Effector memory CD8-positive, alpha-beta T cell (primary cell): ENCODE data around the gene SLC16A3.

Experiments
- ATAC-seq: fragments of 150-1000 bp; cut with Tn5 transposase; replicated peaks from 2 replicates; pipeline ENCODE4 v1.10.0; 2021; ENCODE audit warnings: mild to moderate bottlenecking, moderate library complexity
- DNase-seq, 3 experiments: peaks; one replicate each; pipeline ENCODE4 v3.0.0; 2021
- H3K27ac Mint-ChIP-seq, 2 donors: one replicate each; pipeline ENCODE4 v1.8.0; 2022; ENCODE audit warnings: mild to moderate bottlenecking in 2 of 2, mixed read lengths in 2 of 2, moderate library complexity in 2 of 2
- H3K27me3 Mint-ChIP-seq, 2 donors: one replicate each; pipeline ENCODE4 v1.8.0; 2022; ENCODE audit warnings: mixed read lengths in 2 of 2
- H3K36me3 Mint-ChIP-seq: one replicate; pipeline ENCODE4 v1.8.0; 2022; ENCODE audit warnings: mild to moderate bottlenecking, moderate library complexity, mixed read lengths; ENCODE audit not compliant: insufficient read depth
- H3K4me1 Mint-ChIP-seq, 2 donors: one replicate each; pipeline ENCODE4 v1.8.0; 2022; ENCODE audit warnings: low read depth in 2 of 2, mixed read lengths in 2 of 2
- H3K4me3 Mint-ChIP-seq, 2 donors: one replicate each; pipeline ENCODE4 v1.8.0; 2022; ENCODE audit warnings: mild to moderate bottlenecking in 2 of 2, mixed read lengths in 2 of 2, moderate library complexity in 2 of 2
- H3K9me3 Mint-ChIP-seq, 2 donors: one replicate each; pipeline ENCODE4 v1.8.0; 2022; ENCODE audit warnings: mixed read lengths in 2 of 2

Gene SLC16A3

DNA sequence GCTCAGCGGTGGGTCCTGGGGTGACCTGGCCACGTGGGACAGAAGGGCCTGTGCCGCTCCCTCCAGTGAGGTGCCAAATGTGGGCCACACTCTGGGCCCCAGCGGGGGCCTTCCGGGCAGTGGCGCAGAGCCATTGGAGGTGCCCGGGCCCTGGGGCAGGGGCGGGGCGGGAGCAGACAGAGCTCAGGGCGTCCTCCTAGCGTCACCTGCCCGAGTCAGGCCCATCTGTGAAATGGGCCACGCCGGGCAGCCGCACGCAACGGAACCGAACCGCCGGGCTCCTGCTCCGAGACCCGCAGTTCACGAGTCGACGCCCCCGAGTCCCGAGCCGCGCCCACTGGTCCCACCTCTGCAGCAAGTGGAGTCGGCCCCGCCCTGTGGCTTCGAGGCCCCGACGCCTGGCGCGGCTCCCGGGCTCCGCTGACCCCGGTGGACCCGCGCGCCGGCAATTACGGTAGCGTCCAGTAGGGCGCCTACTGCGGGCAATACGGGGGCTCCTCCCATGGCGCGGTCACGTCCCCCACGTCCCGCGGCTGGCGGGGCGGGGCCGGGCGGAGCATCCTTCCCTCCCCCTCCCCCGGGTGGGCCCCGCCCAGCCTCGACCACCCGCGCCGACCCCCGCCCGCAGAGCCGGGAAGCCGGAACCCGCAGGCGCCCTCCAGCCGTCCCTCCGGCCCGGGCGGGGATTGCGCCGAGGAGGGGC, 1.9 kb downstream of the SLC16A3 start:
- peak overlapping the region; percentile 75 to 77 for H3K4me3 Mint-ChIP-seq
- no peaks in the 10 kb centered on the region for H3K27me3 Mint-ChIP-seq
- DNase-seq (peak; percentile 61 to 72 (median 67)), ATAC-seq (peak; percentile 43)
- peaks cover 55% of the 10 kb centered on the region for H3K36me3 Mint-ChIP-seq
- H3K27ac Mint-ChIP-seq: no peak overlapping the region
- H3K9me3 Mint-ChIP-seq: no peaks in the 10 kb centered on the region
- peaks cover 10 to 16% of the 10 kb centered on the region in 2 donors for H3K4me1 Mint-ChIP-seq

DNA sequence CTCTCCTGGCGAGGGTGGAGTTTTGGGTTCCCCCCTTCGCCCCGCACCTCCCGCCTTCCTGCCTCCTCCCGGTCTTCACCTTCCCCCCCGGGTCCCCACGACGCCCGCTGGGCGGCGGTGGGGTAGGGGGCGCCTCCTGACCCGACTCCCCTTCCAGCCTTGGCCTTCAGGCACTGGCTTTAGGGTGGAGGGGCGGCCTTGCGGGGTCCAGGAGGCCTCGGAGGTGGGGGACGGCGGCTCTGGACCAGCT, 2.4 kb downstream of the SLC16A3 start:
- peak overlapping the region in 1 of 2 donors; percentile 10 for H3K4me3 Mint-ChIP-seq
- no peak overlapping the region for H3K27ac Mint-ChIP-seq
- H3K9me3 Mint-ChIP-seq: no peaks in the 10 kb centered on the region
- H3K27me3 Mint-ChIP-seq: no peaks in the 10 kb centered on the region
- ATAC-seq: peak; percentile 20
- DNase-seq: peak in 1 of 3 experiments; percentile 40
- H3K4me1 Mint-ChIP-seq: peaks cover 10 to 20% of the 10 kb centered on the region in 2 donors
- peaks cover 60% of the 10 kb centered on the region for H3K36me3 Mint-ChIP-seq

DNA sequence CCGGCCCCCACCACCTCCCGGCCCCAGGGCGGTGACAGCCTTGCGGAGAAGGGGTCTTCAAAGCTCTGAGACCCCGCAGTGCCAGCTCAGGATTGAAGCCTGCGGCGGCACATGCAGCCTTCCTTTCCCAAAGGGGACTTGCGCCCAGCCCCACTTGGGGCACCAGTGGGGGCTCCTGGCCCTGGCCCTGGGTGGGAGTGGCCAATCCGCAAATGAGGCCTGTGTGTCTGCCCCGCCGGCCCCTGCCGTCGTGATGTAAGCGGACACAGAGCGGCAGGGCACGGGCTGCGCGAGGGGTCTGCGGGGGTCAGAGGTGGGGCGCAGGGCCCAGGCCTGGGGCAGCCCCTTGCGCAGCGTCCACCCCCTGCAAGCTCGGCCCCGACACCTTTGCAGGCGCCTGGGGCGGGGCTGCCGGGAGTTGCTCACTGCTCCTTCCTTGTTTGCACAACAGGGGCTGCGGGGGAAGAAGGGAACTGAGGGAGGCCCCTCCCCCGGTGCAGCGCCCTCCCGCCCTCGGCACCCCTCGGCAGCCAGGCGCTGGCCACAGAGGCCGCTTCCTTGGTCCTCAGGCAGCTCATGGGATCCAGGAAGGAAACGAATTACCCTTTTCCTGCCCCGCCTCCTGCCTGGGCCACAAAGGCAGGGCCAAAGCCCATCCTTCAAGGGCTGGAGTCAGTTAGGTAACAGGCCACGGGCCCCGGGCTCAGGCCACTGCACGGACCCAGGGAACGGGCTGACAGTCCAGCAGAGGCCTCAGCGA, 2.9 kb downstream of the SLC16A3 start:
- Mint-ChIP-seq H3K9me3 (no peaks in the 10 kb centered on the region), H3K4me1 (peaks cover 10 to 21% of the 10 kb centered on the region in 2 donors), H3K36me3 (peaks cover 65% of the 10 kb centered on the region), H3K4me3 (peak overlapping the region in 1 of 2 donors; percentile 25), H3K27ac (peak overlapping the region in 1 of 2 donors; percentile 23), H3K27me3 (no peaks in the 10 kb centered on the region)
- DNase-seq: no peak
- no peak for ATAC-seq

DNA sequence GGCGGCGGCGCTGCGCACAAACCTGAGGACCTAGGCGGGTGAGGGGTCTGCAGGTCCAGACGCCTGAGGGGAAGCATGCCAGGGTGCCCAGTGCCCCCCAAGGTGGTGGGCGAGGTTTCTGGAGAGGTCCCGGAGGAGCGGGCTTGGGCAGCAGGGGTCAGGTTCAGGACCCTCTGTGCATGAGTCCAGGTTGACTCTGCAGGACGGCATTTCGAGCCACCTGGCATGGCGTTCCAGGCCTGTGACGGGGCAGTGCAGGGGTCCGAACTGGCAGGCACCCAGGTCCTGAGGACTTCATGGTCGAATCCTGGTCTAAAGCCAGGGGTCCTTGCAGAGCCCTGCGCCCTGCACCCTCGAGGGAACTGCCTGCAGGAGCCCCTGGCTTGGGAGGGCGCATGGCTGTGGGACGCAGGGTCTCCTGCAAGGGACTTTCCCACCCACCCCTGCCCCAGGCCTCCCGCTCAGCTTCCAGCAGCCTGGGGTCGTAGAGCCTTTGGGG, 3.5 kb downstream of the SLC16A3 start:
- no peaks in the 10 kb centered on the region for H3K9me3 Mint-ChIP-seq
- DNase-seq: no peak
- no peaks in the 10 kb centered on the region for H3K27me3 Mint-ChIP-seq
- no peak for ATAC-seq
- H3K4me1 Mint-ChIP-seq: peaks cover 10 to 18% of the 10 kb centered on the region in 2 donors
- H3K36me3 Mint-ChIP-seq: peaks cover 71% of the 10 kb centered on the region
- peak overlapping the region in 1 of 2 donors; percentile 25 for H3K4me3 Mint-ChIP-seq
- peak overlapping the region in 1 of 2 donors; percentile 23 for H3K27ac Mint-ChIP-seq

DNA sequence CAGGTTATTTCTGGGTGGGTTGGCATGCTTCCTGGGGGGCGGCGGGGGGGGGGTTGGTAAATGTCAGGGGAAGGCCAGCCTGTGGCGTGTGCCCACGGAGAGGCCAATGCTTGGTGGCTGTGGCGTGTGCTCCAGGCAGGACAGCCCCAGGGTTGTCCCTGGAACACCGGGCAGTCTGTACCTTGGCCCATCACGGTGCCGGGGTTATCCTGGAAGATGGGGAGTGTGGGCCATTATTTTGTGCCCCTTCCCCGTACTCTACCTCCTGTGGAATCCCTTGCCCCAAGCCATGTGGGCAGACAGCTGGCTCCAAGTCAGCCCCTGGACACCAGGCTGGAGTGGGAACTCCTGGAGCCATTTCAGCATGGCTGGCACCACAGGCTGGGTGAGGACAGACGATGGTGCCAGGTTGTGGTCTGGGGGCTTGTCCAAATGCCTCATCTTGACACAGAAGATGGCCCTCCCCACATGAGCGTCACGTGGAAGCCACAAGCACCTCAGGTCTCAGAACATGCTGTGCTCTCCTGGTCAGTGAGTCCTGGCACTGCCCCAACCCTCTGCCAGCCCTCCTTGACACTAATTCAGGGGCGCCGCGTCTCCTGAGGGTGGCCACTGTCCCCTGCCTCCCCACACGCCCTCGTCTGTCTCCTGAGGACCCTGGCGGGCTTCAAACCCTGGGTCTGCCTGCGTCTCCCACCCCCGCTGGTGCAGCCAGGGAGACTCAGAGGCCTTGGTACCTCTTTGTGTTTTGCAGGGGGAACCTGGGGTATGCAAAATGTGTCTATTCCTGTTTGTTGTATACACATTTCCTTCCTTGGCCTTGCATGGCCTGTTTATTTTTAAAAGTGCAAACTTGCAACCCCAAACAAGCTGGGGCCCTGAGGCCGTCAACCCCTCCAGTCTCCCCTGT, 4.3 kb downstream of the SLC16A3 start:
- Mint-ChIP-seq H3K9me3 (no peaks in the 10 kb centered on the region), H3K4me1 (peaks cover 11 to 20% of the 10 kb centered on the region in 2 donors), H3K27me3 (no peaks in the 10 kb centered on the region), H3K4me3 (peak overlapping the region in 1 of 2 donors; percentile 38), H3K27ac (peak overlapping the region; percentile 33 to 49), H3K36me3 (peaks cover 78% of the 10 kb centered on the region)
- ATAC-seq (no peak), DNase-seq (no peak)

DNA sequence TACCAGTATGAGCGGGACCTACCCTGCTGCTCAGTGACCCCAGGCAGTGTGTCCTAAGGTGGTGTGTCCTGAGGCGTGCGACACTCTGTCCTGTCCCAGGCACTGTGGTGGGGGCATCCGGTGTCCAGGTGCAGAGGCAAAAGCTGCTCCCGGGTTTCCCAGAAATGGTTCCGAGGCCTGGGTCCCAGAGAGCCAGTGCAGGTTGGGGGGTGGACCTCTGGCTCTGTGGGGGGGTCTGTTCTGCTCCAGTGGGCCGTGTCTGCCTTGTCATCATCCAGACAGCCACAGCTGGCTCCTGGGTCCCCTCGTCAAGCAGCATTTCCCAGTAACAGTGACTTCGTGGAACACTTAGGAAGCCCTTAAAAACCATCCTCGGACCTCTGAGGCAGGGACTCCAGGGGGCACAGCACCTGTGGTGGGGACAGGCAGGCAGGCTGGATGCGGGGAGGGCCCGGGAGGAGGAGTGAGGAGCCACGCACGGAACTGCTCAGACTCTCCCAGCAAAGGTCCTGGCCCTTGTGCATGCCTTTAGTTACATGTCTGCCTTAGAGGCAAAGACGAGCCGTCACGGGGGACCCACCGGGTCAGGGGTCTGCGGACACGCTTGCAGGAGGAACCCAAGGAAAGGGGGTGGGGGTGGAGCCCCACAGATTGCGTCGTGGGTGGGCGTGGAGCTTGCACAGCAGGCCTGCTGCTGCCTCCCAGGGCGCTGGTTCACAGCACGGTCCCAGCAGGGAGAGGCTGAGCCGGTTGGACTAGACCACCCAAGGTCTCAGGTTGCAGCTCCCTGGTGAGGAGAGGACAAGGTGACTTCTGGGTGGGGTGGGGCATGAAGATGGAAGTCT, 5.6 kb downstream of the SLC16A3 start:
- Mint-ChIP-seq H3K4me1 (peaks cover 22 to 32% of the 10 kb centered on the region in 2 donors), H3K27ac (peak overlapping the region; percentile 77 to 84), H3K4me3 (no peak overlapping the region), H3K9me3 (no peaks in the 10 kb centered on the region), H3K27me3 (no peaks in the 10 kb centered on the region), H3K36me3 (peaks cover 85% of the 10 kb centered on the region)
- DNase-seq: no peak
- no peak for ATAC-seq

DNA sequence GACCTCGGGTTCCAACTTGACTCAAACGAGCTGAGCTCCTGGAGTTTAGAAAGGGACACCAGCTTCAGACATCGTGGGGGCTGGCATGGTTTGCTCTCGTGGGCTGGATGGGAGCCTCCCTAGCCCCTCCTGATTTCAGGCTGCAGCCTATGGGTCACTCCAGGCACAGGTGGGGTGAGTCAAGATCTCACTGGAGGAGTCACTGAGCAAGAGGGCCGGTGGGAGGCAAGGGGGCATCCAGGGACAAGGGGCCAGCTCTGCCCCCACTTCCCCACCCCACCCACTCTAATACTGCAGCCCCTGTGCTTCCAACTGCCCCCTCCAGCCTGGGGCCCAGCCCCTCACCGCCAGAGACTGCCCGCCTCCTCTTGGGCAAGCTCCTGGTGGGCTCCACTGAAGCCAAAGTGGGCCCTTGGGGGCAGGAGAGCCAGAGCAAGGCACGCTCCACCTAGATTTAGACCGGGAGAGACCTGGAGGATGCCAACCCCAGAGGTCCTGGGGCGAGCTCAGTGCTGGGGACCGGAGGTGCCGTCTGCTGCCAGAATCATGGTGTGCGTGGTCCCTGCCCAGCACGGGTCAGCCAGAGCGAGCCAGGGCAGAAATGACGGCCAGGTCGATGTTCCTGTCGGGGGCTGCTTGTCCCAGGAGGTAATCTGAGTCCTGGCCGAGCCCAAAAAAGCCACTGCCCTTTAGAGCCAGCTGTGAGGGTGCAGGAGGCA, 6.4 kb downstream of the SLC16A3 start:
- ATAC-seq (no peak), DNase-seq (no peak)
- Mint-ChIP-seq H3K36me3 (peaks cover 85% of the 10 kb centered on the region), H3K27me3 (no peaks in the 10 kb centered on the region), H3K27ac (peak overlapping the region; percentile 77 to 84), H3K4me3 (no peak overlapping the region), H3K4me1 (peaks cover 22 to 30% of the 10 kb centered on the region in 2 donors), H3K9me3 (no peaks in the 10 kb centered on the region)

DNA sequence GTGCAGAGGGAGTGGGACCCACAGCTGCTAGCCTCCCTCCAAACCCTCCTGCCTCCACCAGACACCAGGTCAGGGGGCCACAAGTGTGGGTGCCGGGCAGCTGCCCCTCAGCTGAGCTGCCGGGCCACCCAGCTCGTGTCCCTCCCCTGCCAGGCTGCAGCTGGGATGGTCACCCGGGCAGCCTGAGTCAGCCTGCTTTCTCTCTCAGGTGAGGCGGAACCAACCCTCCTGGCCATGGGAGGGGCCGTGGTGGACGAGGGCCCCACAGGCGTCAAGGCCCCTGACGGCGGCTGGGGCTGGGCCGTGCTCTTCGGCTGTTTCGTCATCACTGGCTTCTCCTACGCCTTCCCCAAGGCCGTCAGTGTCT, 6.9 kb downstream of the SLC16A3 start:
- peaks cover 21 to 36% of the 10 kb centered on the region in 2 donors for H3K4me1 Mint-ChIP-seq
- peak overlapping the region; percentile 75 to 84 for H3K27ac Mint-ChIP-seq
- H3K4me3 Mint-ChIP-seq: peak overlapping the region in 1 of 2 donors; percentile 14
- peaks cover 88% of the 10 kb centered on the region for H3K36me3 Mint-ChIP-seq
- DNase-seq: no peak
- H3K9me3 Mint-ChIP-seq: no peaks in the 10 kb centered on the region
- H3K27me3 Mint-ChIP-seq: no peaks in the 10 kb centered on the region
- no peak for ATAC-seq

DNA sequence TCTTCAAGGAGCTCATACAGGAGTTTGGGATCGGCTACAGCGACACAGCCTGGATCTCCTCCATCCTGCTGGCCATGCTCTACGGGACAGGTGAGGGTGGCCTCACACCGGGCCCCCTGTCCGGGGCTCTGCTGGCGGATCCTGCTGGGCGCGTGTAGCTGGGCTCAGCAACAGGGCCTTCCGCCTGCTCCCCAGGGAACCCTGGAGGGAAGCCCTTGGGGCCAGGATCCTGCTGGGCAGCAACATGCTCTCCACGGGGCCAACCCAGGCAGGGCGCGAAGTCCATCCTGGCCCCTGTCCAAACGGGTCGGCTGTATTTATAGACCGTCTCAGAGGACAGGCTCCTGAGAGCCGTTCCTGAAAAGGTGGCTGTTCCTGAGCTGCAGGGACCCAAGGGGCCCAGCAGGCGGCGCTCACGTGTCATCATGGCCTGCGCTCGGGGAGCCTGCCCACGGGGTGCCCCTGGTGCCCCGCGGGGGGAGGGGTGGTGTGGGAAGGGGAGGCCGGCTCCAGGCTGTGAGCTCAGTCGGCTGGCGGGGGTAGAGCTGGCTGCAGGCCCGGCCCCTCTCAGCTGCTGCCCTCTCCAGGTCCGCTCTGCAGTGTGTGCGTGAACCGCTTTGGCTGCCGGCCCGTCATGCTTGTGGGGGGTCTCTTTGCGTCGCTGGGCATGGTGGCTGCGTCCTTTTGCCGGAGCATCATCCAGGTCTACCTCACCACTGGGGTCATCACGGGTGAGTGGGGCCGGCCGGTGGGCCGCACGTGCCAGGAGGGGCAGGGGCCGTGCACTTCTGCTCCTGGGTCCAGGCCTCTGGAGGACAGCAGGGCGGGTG, 7.5 kb downstream of the SLC16A3 start:
- Mint-ChIP-seq H3K36me3 (peaks cover 93% of the 10 kb centered on the region), H3K4me1 (peaks cover 22 to 38% of the 10 kb centered on the region in 2 donors), H3K27me3 (no peaks in the 10 kb centered on the region), H3K27ac (peak overlapping the region; percentile 75 to 84), H3K9me3 (no peaks in the 10 kb centered on the region), H3K4me3 (peak overlapping the region in 1 of 2 donors; percentile 14)
- DNase-seq (peak; percentile 56 to 69 (median 65)), ATAC-seq (peak; percentile 34)

DNA sequence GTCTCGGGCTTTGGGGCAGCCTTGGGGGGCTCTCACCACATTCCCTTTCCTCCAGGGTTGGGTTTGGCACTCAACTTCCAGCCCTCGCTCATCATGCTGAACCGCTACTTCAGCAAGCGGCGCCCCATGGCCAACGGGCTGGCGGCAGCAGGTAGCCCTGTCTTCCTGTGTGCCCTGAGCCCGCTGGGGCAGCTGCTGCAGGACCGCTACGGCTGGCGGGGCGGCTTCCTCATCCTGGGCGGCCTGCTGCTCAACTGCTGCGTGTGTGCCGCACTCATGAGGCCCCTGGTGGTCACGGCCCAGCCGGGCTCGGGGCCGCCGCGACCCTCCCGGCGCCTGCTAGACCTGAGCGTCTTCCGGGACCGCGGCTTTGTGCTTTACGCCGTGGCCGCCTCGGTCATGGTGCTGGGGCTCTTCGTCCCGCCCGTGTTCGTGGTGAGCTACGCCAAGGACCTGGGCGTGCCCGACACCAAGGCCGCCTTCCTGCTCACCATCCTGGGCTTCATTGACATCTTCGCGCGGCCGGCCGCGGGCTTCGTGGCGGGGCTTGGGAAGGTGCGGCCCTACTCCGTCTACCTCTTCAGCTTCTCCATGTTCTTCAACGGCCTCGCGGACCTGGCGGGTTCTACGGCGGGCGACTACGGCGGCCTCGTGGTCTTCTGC, 8.4 kb downstream of the SLC16A3 start:
- DNase-seq (no peak), ATAC-seq (peak; percentile 2)
- peak overlapping the region in 1 of 2 donors; percentile 39 for H3K4me3 Mint-ChIP-seq
- no peaks in the 10 kb centered on the region for H3K9me3 Mint-ChIP-seq
- no peaks in the 10 kb centered on the region for H3K27me3 Mint-ChIP-seq
- H3K27ac Mint-ChIP-seq: peak overlapping the region in 1 of 2 donors; percentile 84
- peaks cover 95% of the 10 kb centered on the region for H3K36me3 Mint-ChIP-seq
- peaks cover 25 to 40% of the 10 kb centered on the region in 2 donors for H3K4me1 Mint-ChIP-seq
